Bone marrow (tissue), 2 donors: ENCODE data around the gene HCN4.

Experiments
- DNase-seq, 2 donors: peaks; one replicate each; lab custom pipeline; 2025; lab: John Stamatoyannopoulos, UW

HCN4 gene

GRCh38 chr15:73380661-73381060, 11.9 kb upstream of the HCN4 start:
- DNase-seq = no peak

- no peak for DNase-seq
Measured at GRCh38 chr15:73378089-73378488, 9.3 kb upstream of the HCN4 start.

GRCh38 chr15:73375755-73376305, 7.1 kb upstream of the HCN4 start:
- DNase-seq = no peak

GRCh38 chr15:73375012-73375411, 6.3 kb upstream of the HCN4 start:
- DNase-seq = no peak

GRCh38 chr15:73374604-73375003, 5.8 kb upstream of the HCN4 start:
- no peak for DNase-seq

- no peak for DNase-seq
Measured at GRCh38 chr15:73373221-73373620, 4.5 kb upstream of the HCN4 start.

- no peak for DNase-seq
Measured at GRCh38 chr15:73371812-73372211, 3.1 kb upstream of the HCN4 start.

- DNase-seq = no peak
Measured at GRCh38 chr15:73370151-73370550, 1.4 kb upstream of the HCN4 start.

GRCh38 chr15:73369154-73369694, 466 bp upstream of the HCN4 start:
- no peak for DNase-seq

GRCh38 chr15:73367624-73368300, 996 bp downstream of the HCN4 start:
- no peak for DNase-seq

- no peak for DNase-seq
Measured at GRCh38 chr15:73366766-73367623, 1.8 kb downstream of the HCN4 start.

- DNase-seq = no peak
Measured at GRCh38 chr15:73364070-73364469, 4.7 kb downstream of the HCN4 start.

GRCh38 chr15:73362900-73363299, 5.9 kb downstream of the HCN4 start:
- no peak for DNase-seq

GRCh38 chr15:73361337-73361736, 7.4 kb downstream of the HCN4 start:
- DNase-seq = no peak

- DNase-seq = no peak
Measured at GRCh38 chr15:73359651-73360050, 9.1 kb downstream of the HCN4 start.

GRCh38 chr15:73357999-73358665, 10.6 kb downstream of the HCN4 start:
- DNase-seq = no peak

- DNase-seq = no peak
Measured at GRCh38 chr15:73355612-73356265, 13.0 kb downstream of the HCN4 start.

- DNase-seq = no peak
Measured at GRCh38 chr15:73354241-73354640, 14.5 kb downstream of the HCN4 start.

GRCh38 chr15:73353734-73354133, 15.0 kb downstream of the HCN4 start:
- no peak for DNase-seq

GRCh38 chr15:73352082-73352481, 16.7 kb downstream of the HCN4 start:
- DNase-seq = no peak

GRCh38 chr15:73349191-73349590, 19.6 kb downstream of the HCN4 start:
- DNase-seq = no peak
